Daoy (cell line): ENCODE results near the gene SLC45A1. TPM values are rescaled to one million over a fixed set of nuclear protein-coding genes. Genes with fewer than 3 reads are reported as not detected.

Experiments
- DNase-seq: peaks from one replicate; pipeline ENCODE4 v3.0.0-alpha.2; 2015; ENCODE audit warnings: low read depth
- total RNA-seq: library from RNA; depleted of rRNA; stranded (reverse); fragments of >200 nt; shearing (Covaris generic); gene quantifications from 2 replicates; pipeline ENCODE4 v1.2.3, GENCODE V29; 2014

SLC45A1 gene
- total RNA-seq, 1 experiment from 2014 or later, result 0.34 TPM

DNA sequence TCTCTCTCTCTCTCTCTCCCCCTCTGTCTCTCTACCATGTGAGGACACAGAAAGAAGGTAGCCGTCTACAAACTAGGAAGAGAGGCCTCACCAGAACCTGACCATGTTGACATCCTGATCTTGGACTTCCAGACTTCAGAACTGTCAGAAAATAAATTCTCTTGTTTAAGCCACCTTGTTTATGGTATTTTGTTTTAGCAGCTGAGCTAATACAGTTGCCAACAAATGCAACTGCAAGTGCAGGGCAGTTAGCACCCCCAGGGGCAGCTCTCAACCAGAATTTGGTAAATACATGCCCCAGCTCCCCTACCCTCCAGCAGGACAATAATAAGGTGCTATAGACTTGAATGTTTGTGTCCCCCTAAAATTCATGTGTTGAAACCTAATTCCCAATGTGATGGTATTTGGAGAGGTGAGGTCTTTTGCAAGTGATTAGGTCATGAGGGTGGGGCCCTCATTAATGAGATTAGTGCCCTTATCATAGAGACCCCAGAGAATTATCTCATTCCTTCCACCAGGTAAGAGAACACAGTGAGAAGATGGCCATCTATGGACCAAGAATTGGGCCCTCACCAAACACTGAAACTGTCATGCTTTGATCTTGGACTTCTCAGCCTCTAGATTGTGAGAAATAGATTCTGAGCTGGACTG lies 6.7 kb upstream of the SLC45A1 start:
- no peak for DNase-seq

DNA sequence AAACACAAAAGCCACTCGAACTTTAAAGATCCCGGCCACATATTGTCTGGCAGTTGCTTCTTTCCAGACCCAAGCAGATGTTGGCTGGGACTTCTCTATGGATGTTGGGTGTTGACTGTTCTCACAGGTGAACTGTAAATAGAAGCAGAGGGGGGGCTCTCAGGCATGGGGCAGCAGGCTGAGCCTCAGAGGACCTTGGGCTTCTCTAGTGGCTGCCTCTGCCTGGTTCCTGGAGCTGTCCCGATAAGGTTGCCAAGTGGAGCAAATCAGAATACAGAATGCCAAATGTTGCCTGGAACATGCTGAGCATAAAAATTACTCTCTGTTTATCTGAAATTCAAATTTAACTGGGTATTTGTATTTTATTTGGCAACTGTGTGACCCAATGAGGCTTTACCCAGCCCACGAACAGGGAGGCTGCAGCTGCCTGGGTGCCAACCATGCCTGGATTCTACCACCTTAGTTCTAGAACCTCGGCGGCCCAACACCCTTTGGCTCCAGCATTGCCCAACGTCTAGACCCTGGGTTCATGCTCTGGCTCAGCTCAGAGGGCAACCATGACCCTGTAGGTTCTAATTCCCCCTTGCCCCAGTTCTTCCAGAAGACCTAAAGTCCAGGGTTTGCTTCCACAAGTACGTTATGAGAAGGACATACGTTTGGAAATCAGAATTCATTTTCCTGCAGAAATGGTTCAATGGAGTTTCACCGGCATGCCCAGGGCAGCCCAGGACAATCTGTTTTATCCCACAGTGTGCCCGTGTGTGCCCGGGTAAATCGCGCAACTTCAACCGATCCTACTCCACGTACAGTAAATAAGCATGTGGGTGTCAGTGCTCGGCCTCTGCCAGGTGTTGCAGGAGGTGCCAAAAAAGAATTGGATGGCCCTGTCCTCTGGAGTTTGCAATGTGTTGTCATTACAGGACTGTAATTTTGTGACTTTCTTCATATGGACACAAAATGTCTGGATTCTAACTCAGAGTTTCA lies 5.4 kb upstream of the SLC45A1 start:
- no peak for DNase-seq

DNA sequence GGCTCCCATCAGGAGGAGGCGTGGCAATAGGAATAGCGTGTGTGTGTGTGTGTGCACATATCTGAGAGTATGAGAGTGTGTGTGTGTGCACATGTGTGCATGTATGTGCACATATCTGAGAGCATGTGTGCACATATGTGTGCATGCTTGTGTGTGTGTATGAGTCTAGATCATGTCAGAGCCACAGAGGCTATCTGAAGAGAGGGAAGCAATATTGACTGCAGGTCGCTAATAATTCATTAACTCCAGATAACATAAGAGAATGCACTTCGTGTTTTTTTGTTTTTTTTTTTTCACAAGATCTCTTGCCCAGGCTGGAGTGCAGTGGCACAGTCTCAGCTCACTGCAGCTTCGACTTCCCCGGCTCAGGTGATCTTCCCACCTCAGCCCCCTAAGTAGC lies 4.7 kb upstream of the SLC45A1 start:
- DNase-seq, result no peak

DNA sequence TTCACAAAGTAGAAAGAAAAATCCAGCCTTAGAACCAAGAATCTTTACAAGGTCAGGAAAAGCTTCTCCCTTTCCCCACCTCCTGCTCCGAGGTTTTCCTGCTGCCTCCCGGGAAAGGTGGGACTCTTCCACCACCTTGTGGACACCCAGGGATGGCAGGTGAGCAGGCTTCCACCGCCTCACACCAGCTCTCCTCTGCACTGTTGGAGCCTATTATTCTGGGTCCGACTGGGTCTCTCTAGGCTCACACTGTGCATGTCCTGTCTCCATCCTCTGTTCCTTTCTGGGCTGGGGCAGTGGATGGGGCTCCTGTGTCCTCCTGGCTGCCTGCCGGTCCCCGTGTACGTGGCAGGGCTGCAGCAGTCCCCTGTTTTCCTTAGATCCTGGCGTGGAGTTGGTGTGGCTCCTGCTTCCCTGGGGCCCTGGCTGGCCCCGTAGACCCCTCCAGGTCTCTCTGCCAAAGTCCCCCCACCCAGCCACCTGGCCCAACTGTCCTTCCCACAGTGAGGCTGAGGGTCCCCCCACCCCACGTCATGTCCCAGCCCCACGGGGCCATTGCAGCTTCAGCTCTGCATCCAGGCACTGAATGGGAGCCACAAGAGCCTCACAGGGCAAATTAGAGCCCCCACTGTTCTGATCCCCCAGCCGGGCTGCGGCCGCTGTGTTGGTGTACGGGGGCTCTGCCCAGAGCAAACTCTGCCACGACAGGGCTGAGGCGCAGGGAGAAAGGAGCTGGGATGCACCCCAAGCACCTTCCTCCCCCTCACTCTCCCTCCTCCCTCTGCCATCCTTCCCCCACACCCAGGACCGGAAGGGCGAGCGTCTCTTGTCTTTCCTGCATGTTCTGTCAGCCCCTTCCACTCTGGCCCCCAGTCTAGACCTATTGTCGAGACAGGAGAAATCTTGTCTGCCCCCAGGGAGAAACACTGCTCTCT lies 3.3 kb upstream of the SLC45A1 start:
- DNase-seq, result peak; percentile 90

DNA sequence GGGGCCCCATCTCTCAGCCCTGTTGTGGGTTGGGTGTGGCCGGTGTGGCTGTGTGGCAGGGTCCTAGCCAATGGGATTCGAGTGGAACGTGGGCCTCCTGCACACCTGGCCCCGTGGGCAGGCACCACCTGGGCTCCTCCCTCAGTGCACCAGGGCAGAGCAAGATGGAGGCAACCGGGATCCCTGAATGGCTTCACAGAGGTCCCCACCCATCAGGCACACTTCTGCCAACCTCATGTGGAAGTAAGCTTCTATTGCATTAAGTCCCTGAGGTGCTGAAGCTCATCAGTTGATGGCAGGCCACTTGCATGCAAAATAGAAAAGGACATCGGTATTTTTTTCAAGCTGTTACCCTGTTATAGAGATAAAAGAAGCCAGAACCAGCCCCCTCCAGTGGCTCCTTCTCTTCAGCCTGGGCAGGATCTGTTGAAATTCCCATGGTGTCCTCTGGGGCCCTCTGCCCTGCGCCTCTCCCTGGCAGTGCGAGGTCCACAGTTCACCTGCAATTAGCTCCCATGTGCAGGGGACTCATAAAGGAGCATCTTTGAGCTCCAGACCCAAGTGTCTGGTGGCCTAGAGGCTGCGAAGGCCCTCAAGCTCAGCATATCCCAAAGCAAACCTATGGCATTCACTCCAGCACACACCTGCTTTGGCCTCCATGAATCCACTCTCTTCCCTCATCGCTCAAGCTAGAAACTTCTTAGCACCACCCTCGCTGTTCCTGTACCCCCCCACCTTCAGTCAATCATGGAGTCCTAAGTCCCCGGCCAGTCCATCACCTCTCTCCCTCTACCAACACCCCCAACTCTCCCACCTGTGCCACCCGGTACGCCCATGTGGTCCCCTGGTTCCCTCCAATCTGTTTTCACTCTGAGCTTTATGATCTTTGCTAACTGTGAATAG lies 2.1 kb upstream of the SLC45A1 start:
- DNase-seq, result no peak

DNA sequence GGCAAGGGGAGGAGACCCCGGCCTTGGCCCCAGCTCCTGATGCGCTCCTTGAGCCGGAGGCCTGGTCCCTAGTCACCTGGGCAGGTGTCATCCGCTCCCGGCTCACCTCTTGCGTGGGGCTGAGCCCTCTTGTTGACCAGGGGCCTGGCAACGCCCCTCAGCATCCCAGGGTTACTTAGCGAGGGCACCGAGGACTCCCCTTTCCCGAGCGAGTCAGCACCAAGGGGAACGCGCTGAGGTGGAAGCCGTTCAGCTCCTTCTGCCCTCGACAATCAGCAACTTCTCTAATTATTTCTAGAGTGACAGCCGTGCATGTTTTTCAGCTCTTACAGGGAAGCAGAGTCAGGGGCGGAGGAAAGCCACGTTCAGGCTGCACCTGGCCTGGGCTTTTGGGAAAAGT lies 522 bp downstream of the SLC45A1 start:
- no peak for DNase-seq

DNA sequence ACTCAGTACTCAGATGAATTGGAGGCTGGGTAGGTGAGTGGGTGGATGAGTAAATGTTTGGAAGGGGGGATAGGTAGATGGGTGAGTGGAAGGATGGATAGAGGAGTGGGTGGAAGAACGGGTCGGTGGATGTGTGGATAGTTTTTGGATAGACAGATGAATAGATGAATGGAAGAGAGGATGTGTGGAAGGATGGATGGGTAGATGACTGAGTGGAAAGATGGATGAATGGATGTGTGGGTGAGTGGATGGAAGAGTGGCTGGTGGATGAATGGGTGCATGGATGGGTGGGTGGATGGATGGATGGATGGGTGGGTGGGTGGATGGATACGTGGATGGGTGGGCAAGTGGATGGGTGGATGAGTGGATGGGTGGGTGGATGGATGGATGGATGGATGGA lies 3.7 kb downstream of the SLC45A1 start:
- DNase-seq, result no peak

DNA sequence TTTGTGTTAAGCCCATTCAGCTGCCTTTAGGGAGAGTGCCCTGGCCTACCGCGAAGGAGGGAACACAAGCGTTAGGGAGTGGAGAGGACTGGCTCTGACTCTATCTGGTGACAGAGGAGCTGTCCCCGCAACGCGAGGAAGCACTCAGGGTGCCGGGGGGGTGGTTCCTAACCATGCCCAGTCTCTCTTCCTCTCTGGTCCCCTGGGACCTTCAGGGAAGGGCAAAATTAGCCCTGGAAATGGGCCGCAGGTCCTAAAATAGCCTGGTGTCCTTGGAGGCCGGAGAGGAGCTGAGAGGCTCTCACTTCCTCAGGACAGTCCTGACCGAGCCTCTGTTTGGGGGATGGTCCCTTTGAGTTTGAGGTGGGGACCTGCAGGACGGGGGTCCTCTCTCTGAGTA lies 5.8 kb downstream of the SLC45A1 start:
- no peak for DNase-seq

DNA sequence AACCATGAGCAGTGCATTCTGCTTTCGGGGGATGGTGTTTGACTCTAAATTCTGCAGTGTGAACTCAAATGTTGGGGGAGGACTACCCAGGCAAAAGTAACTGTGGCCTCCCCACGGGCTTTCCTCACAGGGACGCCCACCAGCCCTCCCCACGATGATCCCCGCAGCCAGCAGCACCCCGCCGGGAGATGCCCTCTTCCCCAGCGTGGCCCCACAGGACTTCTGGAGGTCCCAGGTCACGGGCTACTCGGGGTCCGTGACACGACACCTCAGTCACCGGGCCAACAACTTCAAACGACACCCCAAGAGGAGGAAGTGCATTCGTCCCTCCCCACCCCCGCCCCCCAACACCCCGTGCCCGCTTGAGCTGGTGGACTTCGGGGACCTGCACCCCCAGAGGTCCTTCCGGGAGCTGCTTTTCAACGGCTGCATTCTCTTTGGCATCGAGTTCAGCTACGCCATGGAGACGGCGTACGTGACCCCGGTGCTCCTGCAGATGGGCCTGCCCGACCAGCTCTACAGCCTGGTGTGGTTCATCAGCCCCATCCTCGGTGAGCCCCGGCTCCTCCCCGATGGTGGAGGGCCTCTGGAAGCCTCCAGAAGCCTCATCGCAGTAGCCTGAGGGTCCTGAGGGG lies 6.4 kb downstream of the SLC45A1 start:
- no peak for DNase-seq

DNA sequence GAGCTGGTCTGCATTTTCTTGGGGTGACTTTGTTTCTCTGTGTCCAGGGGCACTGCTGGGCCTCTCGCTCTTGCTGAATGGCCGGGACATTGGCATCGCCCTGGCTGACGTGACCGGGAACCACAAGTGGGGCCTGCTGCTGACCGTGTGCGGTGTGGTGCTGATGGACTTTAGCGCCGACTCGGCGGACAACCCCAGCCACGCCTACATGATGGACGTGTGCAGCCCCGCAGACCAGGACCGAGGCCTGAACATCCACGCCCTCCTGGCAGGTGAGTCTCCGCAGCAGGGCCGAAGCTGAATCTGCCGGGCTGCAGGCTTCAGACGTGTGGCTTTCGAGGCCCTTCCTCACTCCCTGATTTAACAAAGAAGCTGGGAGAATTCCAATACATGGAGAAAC lies 7.9 kb downstream of the SLC45A1 start:
- no peak for DNase-seq

DNA sequence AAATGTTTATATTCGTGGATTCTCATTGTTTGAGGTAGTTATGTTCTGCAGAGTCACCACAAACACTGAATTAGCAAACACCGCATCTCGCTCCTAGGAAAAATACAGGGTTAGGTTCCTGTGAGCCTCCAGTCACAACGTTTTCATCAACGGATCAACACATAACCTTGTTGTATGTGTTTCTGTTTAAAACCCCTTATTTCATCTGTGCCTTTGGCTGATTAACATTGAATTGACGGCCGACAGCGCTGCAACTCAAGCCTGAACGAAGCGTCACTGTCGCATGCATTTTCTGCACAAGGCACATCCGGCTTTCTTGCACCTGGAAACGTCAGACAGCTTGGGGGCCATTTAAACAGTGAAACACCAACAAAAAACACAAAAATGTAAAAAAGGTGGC lies 8.4 kb downstream of the SLC45A1 start:
- no peak for DNase-seq

DNA sequence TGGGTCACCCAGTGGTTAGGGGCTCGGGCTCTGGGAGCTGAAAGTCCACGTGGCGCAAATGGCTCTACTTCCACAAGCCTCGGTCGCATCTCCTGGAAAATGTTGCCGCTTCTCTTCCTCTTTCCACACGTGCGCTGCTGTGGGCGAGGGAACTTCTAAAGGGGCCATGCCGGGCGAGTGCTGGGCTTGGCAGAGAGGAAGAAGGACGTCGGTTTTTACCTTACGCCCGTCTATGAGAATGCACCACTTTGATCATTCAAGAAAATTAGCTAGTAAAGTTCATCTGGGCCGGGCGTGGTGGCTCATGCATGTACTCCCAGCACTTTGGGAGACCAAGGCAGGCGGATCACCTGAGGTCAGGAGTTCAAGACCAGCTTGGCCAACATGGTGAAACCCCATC lies 10.4 kb downstream of the SLC45A1 start:
- DNase-seq, result no peak

DNA sequence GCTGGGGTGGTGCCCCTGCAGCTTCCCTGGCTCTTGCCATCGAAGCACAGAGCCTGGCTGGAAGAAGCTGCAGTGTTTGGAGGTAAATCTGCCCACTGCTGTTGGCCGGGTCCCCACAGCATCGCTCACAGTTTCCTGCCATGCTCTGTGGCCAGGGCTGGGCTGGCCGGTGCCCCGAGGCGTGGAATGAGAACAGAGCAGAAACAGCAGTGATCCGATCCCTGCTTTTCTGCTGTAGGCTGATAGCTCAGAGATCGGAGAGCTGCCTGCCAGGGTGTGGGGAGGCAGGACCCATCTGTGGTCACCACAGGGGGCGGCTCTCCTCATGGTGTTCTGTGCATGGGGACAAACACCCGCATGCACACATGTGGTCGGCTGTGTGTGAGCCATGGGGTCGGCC lies 11.5 kb downstream of the SLC45A1 start:
- DNase-seq, result no peak

DNA sequence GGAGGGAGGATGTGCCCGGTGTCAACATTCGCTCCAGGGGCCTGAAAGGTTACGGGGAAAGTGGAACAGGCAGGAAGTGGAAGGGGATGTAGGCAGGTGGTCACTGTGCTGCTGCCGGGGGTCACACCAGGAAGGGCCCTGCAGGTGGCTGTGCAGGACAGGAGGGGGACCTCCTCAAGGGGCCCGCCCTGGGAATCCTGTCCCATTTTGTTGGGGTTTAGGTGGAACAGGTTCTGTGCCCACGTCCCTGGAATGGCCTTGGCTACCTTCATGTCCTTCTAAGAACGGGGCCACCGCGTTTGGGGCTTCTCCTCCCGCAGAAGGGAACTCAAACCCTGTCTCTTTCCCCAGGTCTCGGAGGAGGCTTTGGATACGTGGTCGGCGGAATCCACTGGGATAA lies 11.9 kb downstream of the SLC45A1 start:
- DNase-seq, result no peak

DNA sequence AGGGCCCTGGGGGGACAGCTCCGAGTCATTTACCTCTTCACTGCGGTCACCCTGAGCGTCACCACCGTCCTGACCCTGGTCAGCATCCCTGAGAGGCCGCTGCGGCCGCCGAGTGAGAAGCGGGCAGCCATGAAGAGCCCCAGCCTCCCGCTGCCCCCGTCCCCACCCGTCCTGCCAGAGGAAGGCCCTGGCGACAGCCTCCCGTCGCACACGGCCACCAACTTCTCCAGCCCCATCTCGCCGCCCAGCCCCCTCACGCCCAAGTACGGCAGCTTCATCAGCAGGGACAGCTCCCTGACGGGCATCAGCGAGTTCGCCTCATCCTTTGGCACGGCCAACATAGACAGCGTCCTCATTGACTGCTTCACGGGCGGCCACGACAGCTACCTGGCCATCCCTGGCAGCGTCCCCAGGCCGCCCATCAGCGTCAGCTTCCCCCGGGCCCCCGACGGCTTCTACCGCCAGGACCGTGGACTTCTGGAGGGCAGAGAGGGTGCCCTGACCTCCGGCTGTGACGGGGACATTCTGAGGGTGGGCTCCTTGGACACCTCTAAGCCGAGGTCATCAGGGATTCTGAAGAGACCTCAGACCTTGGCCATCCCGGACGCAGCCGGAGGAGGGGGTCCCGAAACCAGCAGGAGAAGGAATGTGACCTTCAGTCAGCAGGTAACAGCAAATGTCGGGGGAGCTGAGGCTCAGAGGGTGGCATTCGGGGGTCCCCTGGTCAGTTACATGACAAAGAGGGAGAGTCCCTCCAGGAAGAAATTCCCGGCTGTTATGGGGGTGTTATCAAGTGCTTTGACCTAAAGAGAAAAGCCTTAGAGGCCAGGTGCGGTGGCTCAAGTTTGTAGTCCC lies 12.6 kb downstream of the SLC45A1 start:
- no peak for DNase-seq

DNA sequence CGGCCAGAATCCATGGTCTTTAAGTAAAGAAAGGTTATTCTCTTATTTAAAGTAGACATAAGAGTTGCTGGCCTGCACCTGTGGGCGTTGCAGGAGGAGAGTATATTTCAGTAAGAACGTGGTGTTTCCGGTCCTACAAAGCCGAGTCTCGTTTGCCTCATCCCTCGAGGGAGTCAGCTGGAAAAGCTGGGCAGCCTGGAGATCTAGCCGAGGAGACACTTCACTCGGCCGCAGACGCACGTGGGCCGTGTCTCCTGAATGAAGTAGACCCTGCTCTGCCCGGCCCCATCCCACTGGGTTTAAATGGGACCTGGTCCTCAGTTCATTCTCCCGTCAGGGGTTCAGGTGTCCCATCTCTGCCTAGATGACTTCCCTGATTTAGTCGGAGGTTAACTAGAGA lies 14.9 kb downstream of the SLC45A1 start:
- no peak for DNase-seq

DNA sequence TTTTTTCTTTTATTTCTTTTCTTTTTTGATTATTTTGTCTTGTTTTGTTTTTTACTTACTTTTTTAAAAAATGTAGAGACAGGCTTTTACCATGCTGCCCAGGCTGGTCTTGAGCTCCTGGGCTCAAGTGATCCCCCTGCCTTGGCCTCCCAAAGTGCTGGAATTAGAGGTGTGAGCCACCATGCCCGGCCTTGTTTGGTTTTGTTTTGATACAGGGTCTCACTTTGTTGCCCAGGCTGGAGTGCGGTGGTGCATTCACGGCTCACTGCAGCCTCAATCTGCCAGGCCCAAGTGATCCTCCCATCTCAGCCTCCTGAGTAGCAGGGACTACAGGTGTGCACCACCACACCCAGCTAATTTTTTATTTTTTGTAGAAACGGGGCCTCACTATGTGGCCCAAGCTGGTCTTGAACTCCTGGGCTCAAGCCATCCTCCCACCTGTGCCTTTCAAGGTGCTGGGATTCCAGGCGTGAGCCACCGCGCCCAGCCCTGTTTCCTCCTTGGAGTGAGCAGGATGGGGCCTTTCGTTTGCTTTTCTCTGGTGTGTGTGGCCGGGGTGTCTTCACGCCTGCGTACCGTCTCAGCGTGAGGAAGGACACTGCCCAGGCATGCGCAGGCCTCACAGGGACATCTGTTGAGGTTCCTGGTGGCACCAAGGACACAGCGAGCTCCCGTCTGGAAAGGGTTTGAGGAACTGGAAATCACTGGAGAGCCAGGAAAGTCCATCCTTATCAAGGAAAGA lies 15.5 kb downstream of the SLC45A1 start:
- DNase-seq, result no peak

DNA sequence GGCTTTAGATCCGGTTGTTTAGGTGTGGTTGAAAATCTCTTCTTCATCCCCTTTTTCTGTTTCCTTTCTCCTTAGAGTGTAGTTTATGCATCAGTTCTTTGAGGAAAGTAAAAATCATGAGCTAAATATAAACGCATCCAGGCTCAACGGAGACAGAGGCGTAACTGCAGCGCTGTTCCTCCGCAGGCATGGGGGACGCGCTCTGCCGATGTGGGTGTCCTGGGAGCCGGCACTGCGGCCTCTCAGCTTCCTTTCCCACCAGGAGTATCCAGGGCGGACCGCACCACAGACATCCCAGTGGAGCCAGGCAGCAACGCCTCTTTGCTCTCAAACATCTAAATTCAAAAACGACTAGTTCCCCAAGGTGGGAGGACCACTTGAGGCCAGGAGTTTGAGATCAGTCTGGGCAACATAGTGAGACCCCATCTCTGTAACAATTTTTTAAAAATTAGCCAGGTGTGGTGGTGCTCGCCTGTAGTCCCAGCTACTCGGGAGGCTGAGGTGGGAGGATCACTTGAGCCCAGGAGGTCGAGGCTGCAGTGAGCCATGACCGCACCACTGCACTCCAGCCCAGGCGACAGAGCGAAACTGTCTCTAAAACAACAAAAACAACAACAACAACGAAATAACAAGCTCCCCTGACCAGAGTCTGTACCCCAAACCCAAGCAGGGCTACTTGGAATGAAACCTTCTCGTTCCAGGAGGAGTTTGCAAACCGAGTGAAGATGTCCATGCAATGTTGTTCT lies 16.4 kb downstream of the SLC45A1 start:
- no peak for DNase-seq
